Cardiac muscle cell (in vitro differentiated cells and primary cell): ENCODE measurements around the gene TMED1. TPM values are rescaled to one million over a fixed set of nuclear protein-coding genes. Genes with fewer than 3 reads are reported as not detected.
A peak's percentile ranks its signal among the peaks of the same experiment; 100 is the strongest.

Source experiments
- DNase-seq, 2 donors: peaks; one replicate each; pipeline versions ENCODE4 v3.0.0 to v3.0.0-alpha.2; 2010 to 2017; ENCODE audit warnings: low read depth in 1 of 2, low spot score in 1 of 2
- H3K27ac ChIP-seq: fragments of 200-600 bp; sonication (generic); 2 replicates; pipeline ENCODE4 v1.5.1; 2016
- H3K27me3 ChIP-seq: fragments of 200-600 bp; sonication (generic); 2 replicates; pipeline ENCODE4 v1.6.0; 2016; ENCODE audit warnings: control low read depth
- H3K36me3 ChIP-seq: fragments of 200-600 bp; sonication (generic); 2 replicates; pipeline ENCODE4 v1.5.1; 2016; ENCODE audit warnings: control low read depth
- H3K4me1 ChIP-seq: fragments of 200-600 bp; sonication (generic); 2 replicates; pipeline ENCODE4 v1.8.1; 2017; ENCODE audit warnings: low read depth, mild to moderate bottlenecking, mixed run types
- H3K4me3 ChIP-seq: fragments of 200-600 bp; sonication (generic); 2 replicates; pipeline ENCODE4 v1.5.1; 2016; ENCODE audit warnings: mild to moderate bottlenecking
- H3K9me3 ChIP-seq: fragments of 200-600 bp; sonication (generic); 2 replicates; pipeline ENCODE4 v1.5.1; 2017; ENCODE audit warnings: low read depth, mild to moderate bottlenecking, control low read depth
- CTCF ChIP-seq: IDR thresholded peaks from 2 replicates; pipeline ENCODE4 v1.5.1; 2012; ENCODE audit warnings: low read depth, mild to moderate bottlenecking, low read length
- polyA plus RNA-seq: library from polyadenylated mRNA; unstranded; fragments of >200 nt; fragmentation: Nextera tagmentation; extraction: Ambion mirVana; gene quantifications from 2 replicates; pipeline ENCODE4 v1.2.1, GENCODE V29; 2016
- total RNA-seq: library from RNA; depleted of rRNA; stranded (reverse); fragments of >200 nt; gene quantifications from 2 replicates; pipeline ENCODE4 v1.2.3, GENCODE V29; 2016

The TMED1 gene
- total and polyA plus RNA-seq, 2 experiments from 2014 or later: 83.1 to 131 TPM

GRCh38 chr19:10823690-10824089 is 12.3 kb downstream of the TMED1 start:
- Histone ChIP-seq H3K4me1 (no peaks in the 10 kb centered on the region), H3K27ac (no peak overlapping the region), H3K4me3 (no peak overlapping the region), H3K27me3 (no peaks in the 10 kb centered on the region), H3K9me3 (no peaks in the 10 kb centered on the region), H3K36me3 (peaks cover 33% of the 10 kb centered on the region)
- no peak for DNase-seq
- TF ChIP-seq CTCF: no peak

GRCh38 chr19:10820173-10820572 is 15.8 kb downstream of the TMED1 start:
- H3K36me3 ChIP-seq: peaks cover 25% of the 10 kb centered on the region
- no peak overlapping the region for H3K4me3 ChIP-seq
- TF ChIP-seq CTCF: no peak
- no peak overlapping the region for H3K27ac ChIP-seq
- no peaks in the 10 kb centered on the region for H3K4me1 ChIP-seq
- no peaks in the 10 kb centered on the region for H3K27me3 ChIP-seq
- DNase-seq: no peak
- H3K9me3 ChIP-seq: no peaks in the 10 kb centered on the region

GRCh38 chr19:10819124-10820060 is 16.6 kb downstream of the TMED1 start:
- peaks cover 25% of the 10 kb centered on the region for H3K36me3 ChIP-seq
- H3K27ac ChIP-seq: no peak overlapping the region
- H3K9me3 ChIP-seq: no peaks in the 10 kb centered on the region
- DNase-seq: no peak
- no peaks in the 10 kb centered on the region for H3K4me1 ChIP-seq
- H3K4me3 ChIP-seq: no peak overlapping the region
- TF ChIP-seq CTCF: no peak
- no peaks in the 10 kb centered on the region for H3K27me3 ChIP-seq

GRCh38 chr19:10818301-10819123 is 17.5 kb downstream of the TMED1 start:
- Histone ChIP-seq H3K9me3 (no peaks in the 10 kb centered on the region), H3K4me1 (no peaks in the 10 kb centered on the region), H3K27me3 (no peaks in the 10 kb centered on the region), H3K36me3 (peaks cover 24% of the 10 kb centered on the region), H3K4me3 (no peak overlapping the region), H3K27ac (no peak overlapping the region)
- DNase-seq: no peak
- no peak for TF ChIP-seq CTCF

- peak in 1 of 2 donors; percentile 96 for DNase-seq
- no peak overlapping the region for H3K4me3 ChIP-seq
- no peak for TF ChIP-seq CTCF
- no peaks in the 10 kb centered on the region for H3K4me1 ChIP-seq
- H3K27ac ChIP-seq: no peak overlapping the region
- H3K9me3 ChIP-seq: no peaks in the 10 kb centered on the region
- no peaks in the 10 kb centered on the region for H3K27me3 ChIP-seq
- peaks cover 23% of the 10 kb centered on the region for H3K36me3 ChIP-seq
These were observed 18.5 kb downstream of the TMED1 start for GRCh38 chr19:10817291-10818038.
